EH (cell line): ENCODE results near the gene PCDH12.

Experiments used
- DNase-seq: peaks from one replicate; pipeline ENCODE4 v3.0.0-alpha.2; 2015; ENCODE audit warnings: low read depth

Gene PCDH12

GRCh38 chr5:141906972-141907371 is 51.0 kb downstream of the PCDH12 start:
- DNase-seq: no peak

- no peak for DNase-seq
These were observed 51.5 kb downstream of the PCDH12 start for GRCh38 chr5:141906517-141906916.

GRCh38 chr5:141904551-141904950 is 53.5 kb downstream of the PCDH12 start:
- DNase-seq: no peak

GRCh38 chr5:141903261-141903660 is 54.7 kb downstream of the PCDH12 start:
- DNase-seq: no peak

GRCh38 chr5:141902015-141902814 is 55.8 kb downstream of the PCDH12 start:
- DNase-seq: no peak

- no peak for DNase-seq
These were observed 59.5 kb downstream of the PCDH12 start for GRCh38 chr5:141898448-141899049.

- DNase-seq: no peak
These were observed 60.6 kb downstream of the PCDH12 start for GRCh38 chr5:141897425-141897824.
